HepG2 (cell line): ENCODE measurements around the gene ELF1. TPM values are rescaled to one million over a fixed set of nuclear protein-coding genes. Genes with fewer than 3 reads are reported as not detected.

ENCODE experiments used
- ATAC-seq: fragments of 200-7000 bp; cut with Tn5 transposase; 3 replicates; pipeline ENCODE4 v1.9.1; 2020; ENCODE audit warnings: mild to moderate bottlenecking, moderate library complexity
- BruUV-seq: library from RNA; stranded (reverse); fragments of 400-500 nt; replicated peaks from 2 replicates; lab custom pipeline; 2021; lab: Mats Ljungman, UMichigan
- CTCF ChIA-PET: fragments of 300-600 bp; formaldehyde crosslinking; extraction: SDS; loops from one replicate; lab custom pipeline; 2021; ENCODE audit warnings: low total read pairs, inconsistent platforms, low intra/inter-chr PET ratio; lab: Yijun Ruan, JAX
- POLR2A ChIA-PET: fragments of 350-600 bp; sonication (Branson Sonifier 250); formaldehyde crosslinking; loops from one replicate; lab custom pipeline; 2020; ENCODE audit warnings: antibody characterized with exemption, inconsistent platforms; lab: Yijun Ruan, JAX
- DNase-seq: peaks from one replicate; pipeline ENCODE4 v3.0.0-alpha.2; 2015; ENCODE audit warnings: low spot score
- FAIRE-seq: peaks from 3 replicates; lab custom pipeline; 2011; peaks lifted over from hg19 to GRCh38; lab: Jason Lieb, UNC
- H2AFZ ChIP-seq: one replicate; pipeline ENCODE4 v1.6.1; 2011; ENCODE audit warnings: low read length, inconsistent platforms
- H3K27ac ChIP-seq: fragments of 300-600 bp; 3 replicates; pipeline ENCODE4 v1.8.0; 2011; ENCODE audit warnings: mixed run types, mild to moderate bottlenecking, mixed read lengths, low read length, inconsistent platforms; ENCODE audit not compliant: insufficient read depth; ENCODE audit errors: extremely low read length
- H3K27me3 ChIP-seq, 2 experiments: fragments of 200-600 bp in 1 of 2; 2 replicates in 1 of 2; 3 replicates in 1 of 2; pipeline versions ENCODE4 v1.6.0 to v1.8.0; 2011; ENCODE audit warnings: low read length in 2 of 2, mild to moderate bottlenecking in 2 of 2, moderate library complexity in 2 of 2, inconsistent platforms in 1 of 2; ENCODE audit not compliant: insufficient read depth in 2 of 2, control insufficient read depth in 1 of 2
- H3K36me3 ChIP-seq, 2 experiments: fragments of 200-600 bp in 1 of 2; replicated peaks in 1 of 2; 2 replicates in 1 of 2; 3 replicates in 1 of 2; pipeline versions ENCODE4 v1.5.1 to v1.8.0; 2011; ENCODE audit warnings: low read length in 2 of 2, inconsistent platforms in 1 of 2; ENCODE audit not compliant: insufficient read depth in 2 of 2, control insufficient read depth in 1 of 2
- H3K4me1 ChIP-seq: 2 replicates; pipeline ENCODE4 v1.5.1; 2012; ENCODE audit warnings: low read length, inconsistent platforms; ENCODE audit not compliant: insufficient read depth
- H3K4me2 ChIP-seq: 2 replicates; pipeline ENCODE4 v1.6.0; 2011; ENCODE audit warnings: low read depth, low read length, inconsistent platforms
- H3K4me3 ChIP-seq, 3 experiments: fragments of 200-600 bp in 1 of 3; sonication (generic), shearing (Covaris generic) in 1 of 3; replicated peaks in 1 of 3; 2 replicates each; pipeline ENCODE4 v1.5.1; 2011 to 2016; ENCODE audit warnings: low read length in 3 of 3, inconsistent platforms in 2 of 3, low read depth in 2 of 3, mild to moderate bottlenecking in 2 of 3, control low read depth in 1 of 3, mixed read lengths in 1 of 3; ENCODE audit not compliant: insufficient read depth in 1 of 3
- H3K79me2 ChIP-seq: one replicate; pipeline ENCODE4 v1.6.1; 2011; ENCODE audit warnings: low read length, inconsistent platforms; ENCODE audit not compliant: insufficient read depth
- H3K9ac ChIP-seq: 2 replicates; pipeline ENCODE4 v1.6.0; 2011; ENCODE audit warnings: mild to moderate bottlenecking, low read depth, low read length, inconsistent platforms; ENCODE audit not compliant: insufficient read depth
- H3K9me3 ChIP-seq: 2 replicates; pipeline ENCODE4 v1.5.1; 2012; ENCODE audit warnings: mild to moderate bottlenecking, low read length
- H4K20me1 ChIP-seq: 2 replicates; pipeline ENCODE4 v1.6.0; 2011; ENCODE audit warnings: inconsistent platforms, mild to moderate bottlenecking, low read length, moderate library complexity; ENCODE audit not compliant: insufficient read depth
- CEBPG ChIP-seq: IDR thresholded peaks from 2 replicates; pipeline ENCODE4 v1.6.1; 2016
- FOXA1 ChIP-seq, 2 experiments: fragments of 450-650 bp in 1 of 2; sonication (generic) in 1 of 2; formaldehyde crosslinking in 1 of 2; IDR thresholded peaks; 2 replicates each; pipeline versions ENCODE4 v1.4.0 to v1.6.1; 2016 to 2020; ENCODE audit warnings: missing genetic modification reagents in 1 of 2
- HDAC6 ChIP-seq: fragments of 200-600 bp; sonication (generic); IDR thresholded peaks from 2 replicates; pipeline ENCODE4 v1.7.0; 2017; ENCODE audit warnings: mild to moderate bottlenecking, antibody characterized with exemption, low read length, low read depth
- MTF2 ChIP-seq: sonication (generic); formaldehyde crosslinking; IDR thresholded peaks from 2 replicates; pipeline ENCODE4 v1.5.0; 2020; ENCODE audit warnings: missing genetic modification reagents, borderline replicate concordance
- NAIF1 ChIP-seq: sonication (generic); formaldehyde crosslinking; IDR thresholded peaks from 2 replicates; pipeline ENCODE4 v1.5.0; 2020; ENCODE audit warnings: mild to moderate bottlenecking, missing genetic modification reagents, borderline replicate concordance
- NR2F2 ChIP-seq: IDR thresholded peaks from 2 replicates; pipeline ENCODE4 v1.6.1; 2012; ENCODE audit warnings: low read depth, inconsistent platforms, borderline replicate concordance
- ZBTB3 ChIP-seq: sonication (generic); formaldehyde crosslinking; IDR thresholded peaks from 2 replicates; pipeline ENCODE4 v1.4.0; 2020; ENCODE audit warnings: low read depth, mild to moderate bottlenecking, moderate library complexity, missing genetic modification reagents, borderline replicate concordance
- ZNF615 ChIP-seq: sonication (generic); formaldehyde crosslinking; IDR thresholded peaks from 2 replicates; pipeline ENCODE4 v1.5.0; 2020; ENCODE audit warnings: mild to moderate bottlenecking, missing genetic modification reagents, borderline replicate concordance
- ZNF800 ChIP-seq: sonication (generic); formaldehyde crosslinking; IDR thresholded peaks from 2 replicates; pipeline ENCODE4 v1.4.0; 2020; ENCODE audit warnings: missing genetic modification reagents
- ZZZ3 ChIP-seq: sonication (generic); formaldehyde crosslinking; IDR thresholded peaks from 2 replicates; pipeline ENCODE4 v1.4.0; 2020; ENCODE audit warnings: missing genetic modification reagents, mild to moderate bottlenecking, borderline replicate concordance
- WGBS: methylation state at CpG from one replicate; pipeline ENCODE4 v1.1.6; 2017; ENCODE audit warnings: low lambda C conversion rate; 5-methylcytosine and 5-hydroxymethylcytosine counted together
- in situ Hi-C: cut with HindIII; loops from 2 replicates; pipeline ENCODE4 v1.10.0; 2017; ENCODE audit warnings: low pct_unique_long_range_greater_than_20kb; ENCODE audit not compliant: extremely low pct_ligation_motif_present
- intact Hi-C: fragments of 100-400 bp; cut with micrococcal nuclease; formaldehyde crosslinking; loops from one replicate; pipeline ENCODE4 v1.10.0; 2022; ENCODE audit not compliant: unreplicated experiment
- polyA plus RNA-seq, 8 experiments: library from polyadenylated mRNA; depleted of rRNA in 3 of 8; stranded (reverse) in 7 of 8; unstranded in 1 of 8; fragments of >200 nt; fragmentation: Illumina TruSeq in 4 of 8; extraction: Trizol in 4 of 8; gene quantifications; 2 replicates each; pipeline versions ENCODE4 v1.2.1 to v1.2.3, GENCODE V29; 2011 to 2016; ENCODE audit warnings: low read depth in 4 of 8, missing spikeins in 1 of 8, mixed read lengths in 1 of 8; ENCODE audit not compliant: insufficient read depth in 1 of 8
- total RNA-seq, 5 experiments: library from RNA; depleted of rRNA; stranded (reverse); fragments of >200 nt; fragmentation: Illumina TruSeq; extraction: Trizol; gene quantifications; 2 replicates each; pipeline ENCODE4 v1.2.3, GENCODE V29; 2016; ENCODE audit warnings: low read depth in 1 of 5
- TF ChIP-seq, protein P1 (sequence below): sonication (generic); formaldehyde crosslinking; IDR thresholded peaks from 2 replicates; pipeline ENCODE4 v1.4.0; 2020; ENCODE audit warnings: missing genetic modification reagents, borderline replicate concordance

Gene ELF1
- total and polyA plus RNA-seq, 2 of the 13 experiments (the other 11 are each of a cell fraction or from before 2014, with no cell fraction given) = 24.6 to 71.5 TPM

- DNase-seq = no peak
- no TSS peak for BruUV-seq
- in situ Hi-C loops = loop anchor here (10.0 kb wide), 2 partner anchors 85 to 135 kb away; partner anchors contain the start of gene KBTBD7
- WGBS = 1% methylated on average over 15 of the region's 15 CpGs
- Histone ChIP-seq H3K27ac (peak overlapping the region; percentile 98), H4K20me1 (peaks cover 42% of the 10 kb centered on the region), H3K27me3 (no peaks in the 10 kb centered on the region; a peak in 1 of 5 replicates), H3K36me3 (no peaks in the 10 kb centered on the region), H2AFZ (no peak overlapping the region), H3K9me3 (no peaks in the 10 kb centered on the region), H3K79me2 (peaks cover 92% of the 10 kb centered on the region), H3K4me1 (peaks cover 68% of the 10 kb centered on the region), H3K9ac (peak overlapping the region; percentile 93), H3K4me3 (peak overlapping the region; percentile 84 to 96 (median 90)), H3K4me2 (peak overlapping the region; percentile 86)
- ATAC-seq = no peak
- no peak for FAIRE-seq
- POLR2A ChIA-PET = interaction anchor here (0.6 to 2.7 kb wide), 14 partner anchors 9 to 593 kb away, joined by 3 to 35 read pairs (median 6); partner anchors contain the start of genes ELF1 and SLC25A15
- CTCF ChIA-PET = no interaction called here
- TF ChIP-seq CEBPG (CRISPR knock-in tag) = no peak
- 0 out of 2 replicates have a peak, but pooled peaks have one; percentile 3 for TF ChIP-seq NR2F2
- TF ChIP-seq MTF2 (CRISPR knock-in tag) = 0 out of 2 replicates have a peak, but pooled peaks have one; percentile 8
- peak; percentile 18; the same call in 1 of the 2 replicates for TF ChIP-seq ZNF800 (CRISPR knock-in tag)
- 0 out of 2 replicates have a peak, but pooled peaks have one; percentile 66 for TF ChIP-seq HDAC6
- TF ChIP-seq FOXA1 (IDR thresholded peaks at IDR 0.05) = no peak
- TF ChIP-seq FOXA1 (CRISPR knock-in tag; IDR thresholded peaks at IDR 0.05) = no peak
- 0 out of 2 replicates have a peak, but pooled peaks have one; percentile 25 for TF ChIP-seq ZZZ3 (CRISPR knock-in tag)
- TF ChIP-seq, protein P1, sequence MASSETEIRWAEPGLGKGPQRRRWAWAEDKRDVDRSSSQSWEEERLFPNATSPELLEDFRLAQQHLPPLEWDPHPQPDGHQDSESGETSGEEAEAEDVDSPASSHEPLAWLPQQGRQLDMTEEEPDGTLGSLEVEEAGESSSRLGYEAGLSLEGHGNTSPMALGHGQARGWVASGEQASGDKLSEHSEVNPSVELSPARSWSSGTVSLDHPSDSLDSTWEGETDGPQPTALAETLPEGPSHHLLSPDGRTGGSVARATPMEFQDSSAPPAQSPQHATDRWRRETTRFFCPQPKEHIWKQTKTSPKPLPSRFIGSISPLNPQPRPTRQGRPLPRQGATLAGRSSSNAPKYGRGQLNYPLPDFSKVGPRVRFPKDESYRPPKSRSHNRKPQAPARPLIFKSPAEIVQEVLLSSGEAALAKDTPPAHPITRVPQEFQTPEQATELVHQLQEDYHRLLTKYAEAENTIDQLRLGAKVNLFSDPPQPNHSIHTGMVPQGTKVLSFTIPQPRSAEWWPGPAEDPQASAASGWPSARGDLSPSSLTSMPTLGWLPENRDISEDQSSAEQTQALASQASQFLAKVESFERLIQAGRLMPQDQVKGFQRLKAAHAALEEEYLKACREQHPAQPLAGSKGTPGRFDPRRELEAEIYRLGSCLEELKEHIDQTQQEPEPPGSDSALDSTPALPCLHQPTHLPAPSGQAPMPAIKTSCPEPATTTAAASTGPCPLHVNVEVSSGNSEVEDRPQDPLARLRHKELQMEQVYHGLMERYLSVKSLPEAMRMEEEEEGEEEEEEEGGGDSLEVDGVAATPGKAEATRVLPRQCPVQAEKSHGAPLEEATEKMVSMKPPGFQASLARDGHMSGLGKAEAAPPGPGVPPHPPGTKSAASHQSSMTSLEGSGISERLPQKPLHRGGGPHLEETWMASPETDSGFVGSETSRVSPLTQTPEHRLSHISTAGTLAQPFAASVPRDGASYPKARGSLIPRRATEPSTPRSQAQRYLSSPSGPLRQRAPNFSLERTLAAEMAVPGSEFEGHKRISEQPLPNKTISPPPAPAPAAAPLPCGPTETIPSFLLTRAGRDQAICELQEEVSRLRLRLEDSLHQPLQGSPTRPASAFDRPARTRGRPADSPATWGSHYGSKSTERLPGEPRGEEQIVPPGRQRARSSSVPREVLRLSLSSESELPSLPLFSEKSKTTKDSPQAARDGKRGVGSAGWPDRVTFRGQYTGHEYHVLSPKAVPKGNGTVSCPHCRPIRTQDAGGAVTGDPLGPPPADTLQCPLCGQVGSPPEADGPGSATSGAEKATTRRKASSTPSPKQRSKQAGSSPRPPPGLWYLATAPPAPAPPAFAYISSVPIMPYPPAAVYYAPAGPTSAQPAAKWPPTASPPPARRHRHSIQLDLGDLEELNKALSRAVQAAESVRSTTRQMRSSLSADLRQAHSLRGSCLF (CRISPR knock-in tag) = no peak
- no peak for TF ChIP-seq ZBTB3 (CRISPR knock-in tag)
- 0 out of 2 replicates have a peak, but pooled peaks have one; percentile 7 for TF ChIP-seq ZNF615 (CRISPR knock-in tag)
- TF ChIP-seq NAIF1 (CRISPR knock-in tag) = 0 out of 2 replicates have a peak, but pooled peaks have one; percentile 14
- intact Hi-C loops = loop anchor here (2.0 to 5.0 kb wide), 5 partner anchors 42 to 272 kb away; partner anchors contain the start of genes ELF1, KBTBD6, NAA16 and SLC25A15
These were observed 40.5 kb upstream of the ELF1 start for GRCh38 chr13:41059456-41060081.
